Activated CD8-positive, alpha-beta memory T cell treated with anti-CD3 and anti-CD28 coated beads, Interleukin-2, amount 10 ng/mL, durations not matched to agents 7 days and 5 days (primary cell): ENCODE measurements around the gene DEPDC5. TPM values are rescaled to one million over a fixed set of nuclear protein-coding genes. Genes with fewer than 3 reads are reported as not detected.
A peak's percentile ranks its signal among the peaks of the same experiment; 100 is the strongest.
"Not testable (repeated sequence)": the region's sequence is repeated elsewhere in the genome, so short reads cannot be mapped to it uniquely, and the experiment has no call there.

Experiments used
- ATAC-seq: fragments of 150-1000 bp; cut with Tn5 transposase; one replicate; pipeline ENCODE4 v1.10.0; 2021; ENCODE audit warnings: moderate library complexity
- CTCF ChIA-PET: fragments of 350-600 bp; sonication (Branson Sonifier 250); formaldehyde crosslinking; loops from one replicate; lab custom pipeline; 2021; ENCODE audit warnings: antibody characterized with exemption; lab: Charles Lee
- DNase-seq: peaks from one replicate; pipeline ENCODE4 v3.0.0-alpha.2; 2020
- H3K27ac Mint-ChIP-seq: one replicate; pipeline ENCODE4 v1.8.0; 2021; ENCODE audit warnings: mild to moderate bottlenecking, mixed read lengths
- H3K27me3 Mint-ChIP-seq: one replicate; pipeline ENCODE4 v1.8.0; 2021; ENCODE audit warnings: mixed read lengths
- H3K36me3 Mint-ChIP-seq: one replicate; pipeline ENCODE4 v1.8.0; 2021; ENCODE audit warnings: mild to moderate bottlenecking, mixed read lengths
- H3K4me1 Mint-ChIP-seq: one replicate; pipeline ENCODE4 v1.8.0; 2021; ENCODE audit warnings: mixed read lengths
- H3K4me3 Mint-ChIP-seq: one replicate; pipeline ENCODE4 v1.8.0; 2021; ENCODE audit warnings: mild to moderate bottlenecking, moderate library complexity, mixed read lengths
- H3K9me3 Mint-ChIP-seq: one replicate; pipeline ENCODE4 v1.8.0; 2022; ENCODE audit warnings: low read depth, mixed read lengths
- total RNA-seq, 2 experiments: library from RNA; stranded (reverse); gene quantifications; one replicate each; pipeline ENCODE4 v1.2.3, GENCODE V29; 2021

The DEPDC5 gene
- total RNA-seq: 10 to 100 TPM; 45.7 to 50.3 TPM

- Mint-ChIP-seq H3K9me3 (no peaks in the 10 kb centered on the region), H3K36me3 (peaks cover 3% of the 10 kb centered on the region), H3K27me3 (no peaks in the 10 kb centered on the region), H3K27ac (peak within 1 kb of the TSS; percentile 98), H3K4me1 (peaks cover 42% of the 10 kb centered on the region), H3K4me3 (peak within 1 kb of the TSS; percentile 95)
- CTCF ChIA-PET: interaction anchor here (0.5 to 2.5 kb wide), 6 partner anchors 11 to 721 kb away, joined by 3 to 16 read pairs (median 3); partner anchors contain the start of genes FBXO7 and PISD
- peak; percentile 96 for DNase-seq
- peak; percentile 82 for ATAC-seq
These were observed at the start of gene DEPDC5 for GRCh38 chr22:31753634-31754501. Gene DEPDC5 (plus strand): TSS chr22:31754019. CDS start chr22:31754922, 903 bp downstream.

GRCh38 chr22:31707519-31707918 lies 46.3 kb upstream of the DEPDC5 start:
- Mint-ChIP-seq H3K9me3 (no peaks in the 10 kb centered on the region), H3K27me3 (no peaks in the 10 kb centered on the region), H3K4me1 (peaks cover 1% of the 10 kb centered on the region), H3K27ac (no peak overlapping the region), H3K36me3 (peaks cover 34% of the 10 kb centered on the region), H3K4me3 (no peak overlapping the region)
- CTCF ChIA-PET: interaction anchor here (0.9 to 1.0 kb wide), 2 partner anchors 10 to 263 kb away, joined by 3 to 4 read pairs; no protein-coding TSS in a partner anchor
- ATAC-seq (no peak), DNase-seq (no peak)

- H3K27ac Mint-ChIP-seq, H3K27me3 Mint-ChIP-seq, H3K9me3 Mint-ChIP-seq, H3K4me3 Mint-ChIP-seq, DNase-seq, H3K4me1 Mint-ChIP-seq, CTCF ChIA-PET, ATAC-seq: not testable (repeated sequence)
- H3K36me3 Mint-ChIP-seq: peaks cover 47% of the 10 kb centered on the region
These were observed 42.6 kb upstream of the DEPDC5 start for GRCh38 chr22:31711226-31711625.

DNA sequence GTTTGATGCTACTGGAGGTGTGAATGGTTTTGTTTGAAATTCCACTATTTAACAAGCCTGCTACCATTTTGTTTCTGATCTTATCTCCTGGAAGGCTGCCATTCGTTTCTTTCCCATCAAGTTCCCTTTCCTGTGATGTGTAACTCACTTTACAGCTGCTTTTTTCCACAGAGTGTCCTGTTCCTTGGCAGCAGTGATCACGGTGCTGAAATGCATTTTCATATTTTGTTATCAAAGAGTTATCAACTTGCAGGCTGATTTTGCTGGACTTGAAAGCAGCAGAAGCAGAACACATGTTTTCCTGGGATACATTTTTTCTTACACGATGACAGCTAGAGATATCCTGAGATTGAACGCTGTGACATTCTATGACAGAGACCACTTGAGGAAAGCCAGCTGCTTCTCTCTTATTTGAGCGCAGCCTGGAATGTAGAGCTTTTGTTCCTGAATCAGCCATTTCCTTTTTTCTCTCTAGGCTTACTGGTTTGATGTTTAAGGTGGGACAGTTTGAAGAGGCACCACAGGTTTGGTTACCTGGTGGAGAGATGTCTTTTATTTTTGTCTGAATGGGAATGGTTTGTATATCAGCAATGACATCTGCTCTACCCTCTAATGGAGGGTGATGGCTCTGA lies 38.6 kb upstream of the DEPDC5 start:
- DNase-seq (no peak), ATAC-seq (no peak)
- H3K4me1 Mint-ChIP-seq: no peaks in the 10 kb centered on the region
- no peaks in the 10 kb centered on the region for H3K9me3 Mint-ChIP-seq
- no peak overlapping the region for H3K27ac Mint-ChIP-seq
- H3K27me3 Mint-ChIP-seq: no peaks in the 10 kb centered on the region
- CTCF ChIA-PET: no interaction called here
- H3K36me3 Mint-ChIP-seq: peaks cover 57% of the 10 kb centered on the region
- H3K4me3 Mint-ChIP-seq: no peak overlapping the region

GRCh38 chr22:31719850-31720471 lies 33.9 kb upstream of the DEPDC5 start:
- DNase-seq: no peak
- no peaks in the 10 kb centered on the region for H3K27me3 Mint-ChIP-seq
- no peak for ATAC-seq
- no peaks in the 10 kb centered on the region for H3K4me1 Mint-ChIP-seq
- no peak overlapping the region for H3K27ac Mint-ChIP-seq
- CTCF ChIA-PET: no interaction called here
- peaks cover 35% of the 10 kb centered on the region for H3K36me3 Mint-ChIP-seq
- no peak overlapping the region for H3K4me3 Mint-ChIP-seq
- H3K9me3 Mint-ChIP-seq: no peaks in the 10 kb centered on the region

GRCh38 chr22:31723723-31724122 lies 30.1 kb upstream of the DEPDC5 start:
- peaks cover 18% of the 10 kb centered on the region for H3K36me3 Mint-ChIP-seq
- CTCF ChIA-PET: interaction anchor here (1.0 to 1.2 kb wide), 2 partner anchors 11 to 58 kb away, joined by 3 to 4 read pairs; no protein-coding TSS in a partner anchor
- ATAC-seq: no peak
- H3K27ac Mint-ChIP-seq: no peak overlapping the region
- no peaks in the 10 kb centered on the region for H3K4me1 Mint-ChIP-seq
- no peak for DNase-seq
- no peaks in the 10 kb centered on the region for H3K9me3 Mint-ChIP-seq
- H3K4me3 Mint-ChIP-seq: no peak overlapping the region
- H3K27me3 Mint-ChIP-seq: no peaks in the 10 kb centered on the region

DNA sequence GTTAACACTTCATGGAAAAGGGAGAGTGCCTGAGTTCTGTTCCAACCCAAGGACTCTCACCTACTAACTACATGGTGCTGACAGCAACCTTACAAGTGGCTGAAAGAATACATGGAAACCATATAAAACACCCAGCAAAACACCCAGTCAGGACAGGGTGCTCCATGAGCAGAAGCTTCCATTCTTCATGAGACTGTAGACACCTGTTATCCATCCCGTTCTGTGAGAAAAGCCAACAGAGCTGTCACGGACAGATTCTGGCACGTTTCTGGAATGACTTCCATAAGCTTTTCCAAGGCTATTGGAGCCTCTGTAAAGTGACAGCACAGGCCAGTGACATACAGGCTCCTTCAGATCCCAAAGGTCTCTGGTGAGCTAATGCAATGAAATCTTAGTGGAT lies 27.1 kb upstream of the DEPDC5 start:
- no peak overlapping the region for H3K4me3 Mint-ChIP-seq
- no peak for ATAC-seq
- peaks cover 12% of the 10 kb centered on the region for H3K36me3 Mint-ChIP-seq
- no peaks in the 10 kb centered on the region for H3K27me3 Mint-ChIP-seq
- no peak for DNase-seq
- H3K9me3 Mint-ChIP-seq: no peaks in the 10 kb centered on the region
- no peak overlapping the region for H3K27ac Mint-ChIP-seq
- CTCF ChIA-PET: interaction anchor here (2.2 kb wide), 1 partner anchor 61 kb away, joined by 5 read pairs; no protein-coding TSS in a partner anchor
- H3K4me1 Mint-ChIP-seq: no peaks in the 10 kb centered on the region

DNA sequence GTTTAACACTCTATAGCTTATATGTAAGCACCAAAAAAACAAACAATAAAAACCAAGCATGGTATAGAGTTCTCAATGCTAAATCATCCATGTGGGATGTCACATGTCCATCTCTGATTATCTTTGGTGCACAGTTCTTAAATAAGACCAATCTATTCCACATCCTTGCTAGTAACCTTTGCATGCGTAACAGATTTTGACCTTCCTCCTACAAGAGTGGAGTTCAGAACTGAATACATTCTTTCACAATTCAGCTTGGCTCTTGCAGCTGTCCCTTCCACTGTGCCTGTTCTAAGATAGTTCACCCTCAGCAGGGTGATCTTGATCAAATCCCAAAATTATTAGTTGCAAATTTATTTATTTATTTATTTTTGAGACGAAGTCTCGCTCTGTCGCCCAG lies 25.0 kb upstream of the DEPDC5 start:
- ATAC-seq: no peak
- peaks cover 15% of the 10 kb centered on the region for H3K36me3 Mint-ChIP-seq
- no peaks in the 10 kb centered on the region for H3K9me3 Mint-ChIP-seq
- H3K4me3 Mint-ChIP-seq: no peak overlapping the region
- no peak overlapping the region for H3K27ac Mint-ChIP-seq
- H3K27me3 Mint-ChIP-seq: no peaks in the 10 kb centered on the region
- CTCF ChIA-PET: no interaction called here
- DNase-seq: no peak
- peaks cover 7% of the 10 kb centered on the region for H3K4me1 Mint-ChIP-seq

DNA sequence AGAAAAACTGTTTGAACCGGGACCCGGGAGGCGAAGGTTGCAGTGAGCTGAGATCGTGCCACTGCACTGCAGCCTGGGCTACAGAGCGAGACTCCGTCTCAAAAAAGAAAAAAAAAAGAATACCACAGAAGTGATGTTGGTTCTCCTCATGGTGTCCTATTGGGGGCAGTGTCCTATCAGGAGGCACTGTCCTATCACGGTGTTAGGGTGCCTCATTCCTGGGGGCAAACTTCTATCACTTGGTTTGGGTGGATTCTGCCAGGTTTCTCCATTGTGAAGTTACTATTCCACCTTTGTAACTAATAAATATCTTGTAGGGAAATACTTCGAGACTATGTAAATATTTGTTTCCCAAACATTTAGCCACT lies 23.5 kb upstream of the DEPDC5 start:
- H3K27me3 Mint-ChIP-seq: no peaks in the 10 kb centered on the region
- CTCF ChIA-PET: no interaction called here
- H3K27ac Mint-ChIP-seq: no peak overlapping the region
- H3K36me3 Mint-ChIP-seq: peaks cover 23% of the 10 kb centered on the region
- no peak overlapping the region for H3K4me3 Mint-ChIP-seq
- H3K4me1 Mint-ChIP-seq: peaks cover 18% of the 10 kb centered on the region
- no peak for ATAC-seq
- DNase-seq: no peak
- H3K9me3 Mint-ChIP-seq: no peaks in the 10 kb centered on the region

GRCh38 chr22:31732089-31732829 lies 21.6 kb upstream of the DEPDC5 start:
- no peak overlapping the region for H3K4me3 Mint-ChIP-seq
- ATAC-seq (no peak), DNase-seq (no peak)
- H3K27me3 Mint-ChIP-seq: no peaks in the 10 kb centered on the region
- no peak overlapping the region for H3K27ac Mint-ChIP-seq
- H3K36me3 Mint-ChIP-seq: peaks cover 24% of the 10 kb centered on the region
- no peaks in the 10 kb centered on the region for H3K9me3 Mint-ChIP-seq
- CTCF ChIA-PET: no interaction called here
- H3K4me1 Mint-ChIP-seq: peaks cover 18% of the 10 kb centered on the region

- H3K36me3 Mint-ChIP-seq: peaks cover 33% of the 10 kb centered on the region
- H3K27me3 Mint-ChIP-seq: no peaks in the 10 kb centered on the region
- ATAC-seq (no peak), DNase-seq (no peak)
- peaks cover 25% of the 10 kb centered on the region for H3K4me1 Mint-ChIP-seq
- no peaks in the 10 kb centered on the region for H3K9me3 Mint-ChIP-seq
- peak overlapping the region; percentile 3 for H3K27ac Mint-ChIP-seq
- H3K4me3 Mint-ChIP-seq: no peak overlapping the region
- CTCF ChIA-PET: no interaction called here
These were observed 20.2 kb upstream of the DEPDC5 start for GRCh38 chr22:31733580-31734079.

- Mint-ChIP-seq H3K4me1 (peaks cover 26% of the 10 kb centered on the region), H3K4me3 (no peak overlapping the region), H3K9me3 (no peaks in the 10 kb centered on the region), H3K27ac (no peak overlapping the region), H3K27me3 (no peaks in the 10 kb centered on the region), H3K36me3 (peaks cover 35% of the 10 kb centered on the region)
- no peak for ATAC-seq
- CTCF ChIA-PET: interaction anchor here (0.5 to 1.0 kb wide), 2 partner anchors 17 to 72 kb away, joined by 3 to 4 read pairs; partner anchors contain the start of gene PISD
- DNase-seq: no peak
These were observed 19.3 kb upstream of the DEPDC5 start for GRCh38 chr22:31734512-31734911.
